ENCODE results near the gene EXOC3L1.

DNA sequence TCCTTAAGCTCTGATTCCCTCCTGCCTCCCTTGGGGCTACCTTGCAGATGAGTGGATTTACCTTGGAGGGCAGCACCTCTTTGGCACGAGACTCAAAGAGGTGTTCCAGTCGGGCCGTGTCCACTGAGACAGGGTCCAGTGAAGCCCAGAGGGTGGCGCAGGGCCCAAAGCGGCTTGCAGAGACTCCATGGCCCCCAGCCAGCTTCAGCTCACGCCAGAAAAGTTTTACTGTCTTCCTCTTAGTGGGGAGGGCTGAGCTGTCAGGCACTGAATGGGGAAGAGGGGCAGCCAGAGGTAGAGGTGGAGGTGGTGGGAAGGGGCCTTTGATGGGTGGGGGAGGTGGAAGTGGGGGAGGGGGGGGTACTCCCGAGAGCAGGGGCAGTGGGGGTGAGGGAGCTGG is 43.7 kb upstream of the EXOC3L1 start:
- TF ChIP-seq, protein P1, sequence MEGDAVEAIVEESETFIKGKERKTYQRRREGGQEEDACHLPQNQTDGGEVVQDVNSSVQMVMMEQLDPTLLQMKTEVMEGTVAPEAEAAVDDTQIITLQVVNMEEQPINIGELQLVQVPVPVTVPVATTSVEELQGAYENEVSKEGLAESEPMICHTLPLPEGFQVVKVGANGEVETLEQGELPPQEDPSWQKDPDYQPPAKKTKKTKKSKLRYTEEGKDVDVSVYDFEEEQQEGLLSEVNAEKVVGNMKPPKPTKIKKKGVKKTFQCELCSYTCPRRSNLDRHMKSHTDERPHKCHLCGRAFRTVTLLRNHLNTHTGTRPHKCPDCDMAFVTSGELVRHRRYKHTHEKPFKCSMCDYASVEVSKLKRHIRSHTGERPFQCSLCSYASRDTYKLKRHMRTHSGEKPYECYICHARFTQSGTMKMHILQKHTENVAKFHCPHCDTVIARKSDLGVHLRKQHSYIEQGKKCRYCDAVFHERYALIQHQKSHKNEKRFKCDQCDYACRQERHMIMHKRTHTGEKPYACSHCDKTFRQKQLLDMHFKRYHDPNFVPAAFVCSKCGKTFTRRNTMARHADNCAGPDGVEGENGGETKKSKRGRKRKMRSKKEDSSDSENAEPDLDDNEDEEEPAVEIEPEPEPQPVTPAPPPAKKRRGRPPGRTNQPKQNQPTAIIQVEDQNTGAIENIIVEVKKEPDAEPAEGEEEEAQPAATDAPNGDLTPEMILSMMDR (IDR thresholded peaks at IDR 0.05): no peak
- no peak for TF ChIP-seq POLR2A (IDR thresholded peaks at IDR 0.05)
